ENCODE results near the gene CADM3.
A peak's percentile ranks its signal among the peaks of the same experiment; 100 is the strongest.

Gene CADM3

GRCh38 chr1:159173320-159173719, 1.9 kb downstream of the CADM3 start:
- no peak for DNase-seq (ENCODE audit: low spot score)

- peak; percentile 68 for DNase-seq (ENCODE audit: low spot score)
Measured at GRCh38 chr1:159175571-159175970, 4.2 kb downstream of the CADM3 start.

GRCh38 chr1:159177272-159177907, 6.0 kb downstream of the CADM3 start:
- peak; percentile 82 for DNase-seq (ENCODE audit: low spot score)

- no peak for DNase-seq (ENCODE audit: low spot score)
Measured at GRCh38 chr1:159179906-159180305, 8.5 kb downstream of the CADM3 start.

GRCh38 chr1:159180516-159180915, 9.1 kb downstream of the CADM3 start:
- DNase-seq (ENCODE audit: low spot score), result no peak

GRCh38 chr1:159181328-159182024, 10.1 kb downstream of the CADM3 start:
- DNase-seq (ENCODE audit: low spot score), result no peak

- no peak for DNase-seq (ENCODE audit: low spot score)
Measured at GRCh38 chr1:159184201-159184600, 12.8 kb downstream of the CADM3 start.

- no peak for DNase-seq (ENCODE audit: low spot score)
Measured at GRCh38 chr1:159185121-159185520, 13.7 kb downstream of the CADM3 start.

GRCh38 chr1:159187033-159187432, 15.6 kb downstream of the CADM3 start:
- no peak for DNase-seq (ENCODE audit: low spot score)

GRCh38 chr1:159187647-159188374, 16.4 kb downstream of the CADM3 start:
- DNase-seq (ENCODE audit: low spot score), result no peak

GRCh38 chr1:159188375-159188788, 17.0 kb downstream of the CADM3 start:
- no peak for DNase-seq (ENCODE audit: low spot score)

- no peak for DNase-seq (ENCODE audit: low spot score)
Measured at GRCh38 chr1:159190441-159190840, 19.0 kb downstream of the CADM3 start.

GRCh38 chr1:159196543-159196942, 25.1 kb downstream of the CADM3 start:
- DNase-seq (ENCODE audit: low spot score), result no peak

- peak; percentile 78 for DNase-seq (ENCODE audit: low spot score)
Measured at GRCh38 chr1:159197561-159198557, 26.4 kb downstream of the CADM3 start.

GRCh38 chr1:159199901-159200300, 28.5 kb downstream of the CADM3 start:
- DNase-seq (ENCODE audit: low spot score), result no peak

GRCh38 chr1:159200769-159201168, 29.4 kb downstream of the CADM3 start:
- no peak for DNase-seq (ENCODE audit: low spot score)

GRCh38 chr1:159201642-159202041, 30.2 kb downstream of the CADM3 start:
- DNase-seq (ENCODE audit: low spot score), result no peak

GRCh38 chr1:159203610-159204009, 32.2 kb downstream of the CADM3 start:
- DNase-seq (ENCODE audit: low spot score), result no peak

GRCh38 chr1:159204161-159205141, 33.0 kb downstream of the CADM3 start, which contains the start of gene ACKR1:
Gene ACKR1 (plus strand): TSS chr1:159204875. CDS start chr1:159204960, 85 bp downstream.
- no peak for DNase-seq (ENCODE audit: low spot score)

GRCh38 chr1:159205225-159205624, 33.8 kb downstream of the CADM3 start:
- DNase-seq (ENCODE audit: low spot score), result no peak

GRCh38 chr1:159206110-159206509, 34.7 kb downstream of the CADM3 start:
- no peak for DNase-seq (ENCODE audit: low spot score)

Measured in COLO829 (cell line).